ENCODE measurements around the gene PDCL2.
"Not testable (repeated sequence)": the region's sequence is repeated elsewhere in the genome, so short reads cannot be mapped to it uniquely, and the experiment has no call there.

The PDCL2 gene

GRCh38 chr4:55588160-55588559 is 3.9 kb downstream of the PDCL2 start:
- H3K4me3 ChIP-seq (ENCODE audit: low read depth, low read length): no peak overlapping the region
- no peak for TF ChIP-seq POLR2A (IDR thresholded peaks at IDR 0.05; ENCODE audit: extremely low read depth, insufficient read length)
- no peak for TF ChIP-seq MYC (IDR thresholded peaks at IDR 0.05; ENCODE audit: low read depth, low read length)
- TF ChIP-seq CTCF (IDR thresholded peaks at IDR 0.05; ENCODE audit: low read depth, low read length): no peak
- no peak for TF ChIP-seq MAX (IDR thresholded peaks at IDR 0.05; ENCODE audit: low read depth, low read length)
- no peak for DNase-seq (ENCODE audit: low read depth)

- not testable (repeated sequence) for DNase-seq (ENCODE audit: low read depth); H3K4me3 ChIP-seq (ENCODE audit: low read depth, low read length)
Observed at GRCh38 chr4:55582773-55583172, 9.3 kb downstream of the PDCL2 start.

- H3K4me3 ChIP-seq (ENCODE audit: low read depth, low read length): no peak overlapping the region
- TF ChIP-seq POLR2A (IDR thresholded peaks at IDR 0.05; ENCODE audit: extremely low read depth, insufficient read length) (no peak), MAX (IDR thresholded peaks at IDR 0.05; ENCODE audit: low read depth, low read length) (no peak), MYC (IDR thresholded peaks at IDR 0.05; ENCODE audit: low read depth, low read length) (no peak), CTCF (IDR thresholded peaks at IDR 0.05; ENCODE audit: low read depth, low read length) (no peak)
Observed at GRCh38 chr4:55578341-55579010, 13.6 kb downstream of the PDCL2 start.

GRCh38 chr4:55575513-55575912 is 16.5 kb downstream of the PDCL2 start:
- no peak overlapping the region for H3K4me3 ChIP-seq (ENCODE audit: low read depth, low read length)
- TF ChIP-seq CTCF (IDR thresholded peaks at IDR 0.05; ENCODE audit: low read depth, low read length): no peak
- TF ChIP-seq POLR2A (IDR thresholded peaks at IDR 0.05; ENCODE audit: extremely low read depth, insufficient read length): no peak
- no peak for DNase-seq (ENCODE audit: low read depth)

More at GRCh38 chr4:55578341-55579010, 13.6 kb downstream of the PDCL2 start:
- no peak for DNase-seq (ENCODE audit: low read depth)

- TF ChIP-seq CTCF (IDR thresholded peaks at IDR 0.05; ENCODE audit: low read depth, low read length): no peak
- no peak for TF ChIP-seq MAX (IDR thresholded peaks at IDR 0.05; ENCODE audit: low read depth, low read length)
- no peak for TF ChIP-seq MYC (IDR thresholded peaks at IDR 0.05; ENCODE audit: low read depth, low read length)
- no peak for TF ChIP-seq POLR2A (IDR thresholded peaks at IDR 0.05; ENCODE audit: extremely low read depth, insufficient read length)
- no peak for DNase-seq (ENCODE audit: low read depth)
- no peak overlapping the region for H3K4me3 ChIP-seq (ENCODE audit: low read depth, low read length)
Observed at GRCh38 chr4:55574252-55574651, 17.8 kb downstream of the PDCL2 start.

- TF ChIP-seq POLR2A (IDR thresholded peaks at IDR 0.05; ENCODE audit: extremely low read depth, insufficient read length): no peak
- no peak for TF ChIP-seq CTCF (IDR thresholded peaks at IDR 0.05; ENCODE audit: low read depth, low read length)
- no peak for TF ChIP-seq MAX (IDR thresholded peaks at IDR 0.05; ENCODE audit: low read depth, low read length)
- TF ChIP-seq MYC (IDR thresholded peaks at IDR 0.05; ENCODE audit: low read depth, low read length): no peak
- no peak for DNase-seq (ENCODE audit: low read depth)
- H3K4me3 ChIP-seq (ENCODE audit: low read depth, low read length): no peak overlapping the region
Observed at GRCh38 chr4:55571806-55572205, 20.2 kb downstream of the PDCL2 start.

Data from NB4 (cell line).